ENCODE data around the gene TBC1D24.
"Not testable (repeated sequence)": the region's sequence is repeated elsewhere in the genome, so short reads cannot be mapped to it uniquely, and the experiment has no call there.

Gene TBC1D24

DNA sequence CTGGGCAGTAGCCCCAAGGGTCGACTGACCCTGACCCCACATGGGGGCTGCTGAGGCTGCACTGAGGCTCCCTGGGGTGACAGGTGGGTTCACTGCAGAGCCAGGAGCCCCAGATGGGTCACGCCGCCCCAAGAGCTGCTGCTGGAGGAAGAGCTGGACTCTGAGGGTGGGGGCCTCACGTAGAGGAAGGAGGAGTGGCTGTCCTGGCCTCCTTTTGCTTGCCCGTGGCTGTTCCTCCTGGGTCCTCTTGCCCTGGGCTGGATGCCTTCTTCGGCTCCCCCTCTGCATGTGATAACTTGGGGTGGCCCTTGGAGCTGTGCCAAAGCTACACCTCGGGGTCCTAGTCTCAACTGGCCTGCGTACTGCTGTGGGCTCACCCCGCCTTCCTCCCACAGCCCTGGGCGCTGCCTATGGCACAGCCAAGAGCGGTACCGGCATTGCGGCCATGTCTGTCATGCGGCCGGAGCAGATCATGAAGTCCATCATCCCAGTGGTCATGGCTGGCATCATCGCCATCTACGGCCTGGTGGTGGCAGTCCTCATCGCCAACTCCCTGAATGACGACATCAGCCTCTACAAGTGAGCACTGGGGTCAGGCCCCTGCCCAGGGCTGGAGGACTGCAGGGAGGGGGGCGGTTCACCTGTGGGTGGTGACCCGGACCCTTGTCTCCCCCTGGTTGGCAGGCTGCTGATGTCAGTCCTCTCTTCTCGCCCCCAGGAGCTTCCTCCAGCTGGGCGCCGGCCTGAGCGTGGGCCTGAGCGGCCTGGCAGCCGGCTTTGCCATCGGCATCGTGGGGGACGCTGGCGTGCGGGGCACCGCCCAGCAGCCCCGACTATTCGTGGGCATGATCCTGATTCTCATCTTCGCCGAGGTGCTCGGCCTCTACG is 44.1 kb downstream of the TBC1D24 start:
- DNase-seq = no peak

DNA sequence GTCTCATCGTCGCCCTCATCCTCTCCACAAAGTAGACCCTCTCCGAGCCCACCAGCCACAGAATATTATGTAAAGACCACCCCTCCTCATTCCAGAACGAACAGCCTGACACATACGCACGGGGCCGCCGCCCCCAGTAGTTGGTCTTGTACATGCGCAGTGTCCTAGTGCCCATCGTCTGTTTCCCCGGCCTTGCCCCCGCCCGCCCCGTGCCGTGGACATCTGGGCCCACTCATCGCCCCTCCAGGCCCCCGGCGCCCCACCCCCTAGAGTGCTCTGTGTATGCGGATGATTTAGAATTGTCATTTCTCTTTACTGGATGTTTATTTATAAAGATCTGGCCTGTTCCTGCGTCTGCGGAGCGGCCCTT is 44.8 kb downstream of the TBC1D24 start:
- DNase-seq = no peak

DNA sequence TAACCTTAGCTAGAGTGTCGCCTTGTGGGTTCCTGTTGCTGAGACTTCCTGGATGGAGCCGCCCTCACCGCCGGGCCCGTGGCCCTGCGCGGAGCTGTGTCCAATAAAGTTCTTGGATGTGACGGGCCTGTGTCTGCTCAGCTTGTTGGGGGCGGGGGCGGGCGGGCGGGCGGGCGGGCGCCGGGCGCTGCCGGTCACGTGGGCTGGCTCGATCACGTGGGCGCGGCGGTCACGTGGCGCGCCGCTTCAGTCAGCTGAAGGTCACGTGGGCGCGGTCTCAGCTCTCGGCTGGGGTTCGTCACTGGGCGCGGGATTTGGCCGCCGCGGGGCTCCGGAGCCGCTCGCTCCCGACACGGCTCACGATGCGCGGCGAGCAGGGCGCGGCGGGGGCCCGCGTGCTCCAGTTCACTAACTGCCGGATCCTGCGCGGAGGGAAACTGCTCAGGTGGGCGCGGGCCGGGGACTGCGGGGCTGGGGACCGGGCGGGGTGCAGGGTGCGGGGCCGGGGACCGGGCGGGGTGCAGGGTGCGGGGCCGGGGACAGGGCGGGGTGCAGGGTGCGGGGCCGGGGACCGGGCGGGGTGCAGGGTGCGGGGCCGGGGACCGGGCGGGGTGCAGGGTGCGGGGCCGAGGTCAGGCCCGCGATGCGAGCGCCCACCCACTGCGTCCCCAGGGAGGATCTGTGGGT is 45.3 kb downstream of the TBC1D24 start, which contains the start of gene AMDHD2:
AMDHD2 (plus strand) TSS at position 275 of the 687 bp plus-strand sequence; CDS start at position 363, 88 bp downstream.
- DNase-seq = peak; percentile 91

DNA sequence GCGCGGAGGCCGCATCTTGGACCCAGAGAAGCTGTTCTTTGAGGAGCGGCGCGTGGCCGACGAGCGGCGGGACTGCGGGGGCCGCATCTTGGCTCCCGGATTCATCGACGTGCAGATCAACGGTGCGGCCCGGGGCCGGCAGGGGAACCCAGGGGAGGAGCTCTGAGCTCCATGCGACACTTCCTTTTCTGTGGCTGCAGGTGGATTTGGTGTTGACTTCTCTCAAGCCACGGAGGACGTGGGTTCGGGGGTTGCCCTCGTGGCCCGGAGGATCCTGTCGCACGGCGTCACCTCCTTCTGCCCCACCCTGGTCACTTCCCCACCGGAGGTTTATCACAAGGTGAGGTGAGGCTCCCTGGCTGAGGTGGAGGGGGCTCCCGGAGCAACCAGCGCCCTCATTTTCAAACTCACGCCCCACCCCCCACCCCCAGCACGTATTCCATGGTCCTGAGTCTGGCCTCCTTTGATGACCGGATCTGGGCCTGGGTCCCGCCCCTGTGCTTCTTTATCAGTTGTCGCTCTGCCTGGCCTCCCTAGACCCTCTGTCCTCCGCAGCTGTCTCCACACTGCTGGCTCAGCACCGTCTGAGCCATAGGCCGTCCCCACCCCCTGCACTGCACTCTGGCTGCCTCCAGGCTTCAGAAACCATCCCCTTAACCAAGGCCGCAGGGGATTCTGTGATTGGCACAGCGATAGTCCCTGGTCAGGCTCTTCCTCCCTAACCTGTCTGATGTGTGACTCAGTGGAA is 46.0 kb downstream of the TBC1D24 start:
- DNase-seq = peak; percentile 88

DNA sequence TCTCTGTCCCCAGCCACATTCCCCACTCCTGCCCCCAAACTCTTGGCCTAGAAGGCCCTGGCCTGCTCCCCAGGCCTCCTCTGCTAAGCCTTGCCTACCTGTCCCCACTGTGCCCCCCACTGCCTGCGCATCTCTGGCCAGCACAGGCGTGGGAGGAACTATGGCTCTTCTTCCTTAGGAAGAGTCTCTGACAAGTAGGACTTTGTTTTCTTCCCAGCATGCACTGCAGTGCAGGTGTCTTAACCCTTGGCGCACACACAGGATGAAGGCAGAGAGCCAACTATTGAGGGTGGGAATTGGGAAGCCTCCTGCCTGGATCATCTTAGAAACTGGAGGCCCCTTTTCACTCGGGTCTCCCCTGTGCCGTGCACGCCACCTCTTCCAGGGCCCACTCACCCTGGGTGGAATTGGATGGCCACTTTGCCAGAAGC is 48.9 kb downstream of the TBC1D24 start:
- DNase-seq = no peak

DNA sequence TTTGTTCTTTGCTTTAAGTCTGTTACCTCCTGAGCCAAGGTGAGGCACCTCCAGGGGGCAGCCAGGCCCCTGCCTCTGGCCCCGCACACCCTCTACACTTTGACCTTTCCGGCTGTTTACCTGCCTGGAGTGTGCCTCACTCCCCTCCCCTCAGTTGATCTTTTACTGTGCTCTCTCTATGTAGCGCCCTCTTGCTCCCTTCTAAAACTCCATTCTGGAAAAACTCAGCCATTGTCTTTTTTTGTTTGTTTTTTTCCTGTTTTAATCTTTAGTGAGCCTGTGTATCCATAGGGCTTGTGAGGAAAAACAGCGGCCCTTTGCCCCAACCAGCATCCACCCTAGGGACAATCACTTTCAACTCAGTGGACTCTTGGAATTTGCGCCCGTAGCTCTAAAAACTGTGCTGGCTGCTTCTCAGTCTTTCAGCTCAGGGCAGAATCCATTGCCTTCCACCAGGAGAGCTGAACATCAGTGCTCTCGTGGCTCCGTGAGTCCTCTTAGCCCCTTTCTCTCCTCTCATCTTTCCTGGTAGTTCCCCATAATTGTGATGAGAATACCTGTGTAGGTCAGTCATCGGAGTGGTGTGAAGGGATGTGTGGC is 49.5 kb downstream of the TBC1D24 start:
- no peak for DNase-seq

DNA sequence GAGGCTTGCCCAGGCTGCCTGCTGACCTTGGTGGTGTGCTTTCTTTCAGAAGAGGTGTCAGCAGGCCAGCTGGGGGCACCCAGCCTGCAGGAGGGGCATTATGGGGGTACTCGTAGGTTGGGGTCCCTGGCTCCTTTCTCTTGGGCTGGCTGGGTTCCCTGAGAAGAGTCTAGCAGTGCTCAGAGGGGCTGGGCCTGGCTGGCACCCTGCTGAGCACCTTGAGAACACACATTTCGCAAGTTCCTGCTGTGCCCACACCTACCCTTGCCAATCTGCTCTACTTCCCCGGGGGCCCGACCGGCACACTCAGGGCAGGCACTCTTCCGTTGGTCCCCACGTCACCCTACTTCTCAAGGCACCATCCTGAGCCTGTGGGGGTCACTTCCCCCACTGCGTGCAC is 51.2 kb downstream of the TBC1D24 start:
- no peak for DNase-seq

DNA sequence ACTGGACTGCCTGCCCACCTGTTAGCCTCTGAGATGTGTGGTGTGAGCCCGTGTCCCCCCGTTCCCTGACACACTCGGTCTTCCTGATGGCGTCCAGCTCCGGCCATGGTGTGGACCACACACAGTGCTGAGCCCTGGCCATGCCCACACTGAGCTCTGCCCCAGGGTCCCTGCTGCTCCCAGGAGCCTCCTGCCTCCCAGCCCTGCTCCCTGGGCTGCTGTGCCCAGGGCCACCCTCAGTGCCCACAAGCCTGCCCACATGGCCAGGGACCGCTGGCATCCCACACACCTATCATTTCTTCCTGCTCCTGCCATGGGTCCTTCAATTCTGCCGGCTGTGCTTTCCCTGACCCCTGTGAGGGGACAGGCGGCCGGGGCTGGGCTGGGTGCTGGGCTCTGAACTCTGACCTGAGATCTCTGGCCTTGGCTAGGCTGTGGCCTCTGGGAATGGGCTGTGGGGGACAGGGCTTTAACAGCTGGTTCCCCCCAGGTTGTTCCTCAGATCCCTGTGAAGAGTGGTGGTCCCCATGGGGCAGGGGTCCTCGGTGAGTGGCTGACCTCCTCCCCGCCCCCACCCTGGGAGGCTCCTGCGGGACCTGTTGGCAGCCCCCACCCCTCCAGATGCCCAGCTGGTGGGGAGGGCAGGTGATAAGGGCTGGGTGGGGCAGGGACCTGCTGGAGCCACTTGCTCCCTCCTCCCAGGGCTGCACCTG is 52.3 kb downstream of the TBC1D24 start:
- no peak for DNase-seq

DNA sequence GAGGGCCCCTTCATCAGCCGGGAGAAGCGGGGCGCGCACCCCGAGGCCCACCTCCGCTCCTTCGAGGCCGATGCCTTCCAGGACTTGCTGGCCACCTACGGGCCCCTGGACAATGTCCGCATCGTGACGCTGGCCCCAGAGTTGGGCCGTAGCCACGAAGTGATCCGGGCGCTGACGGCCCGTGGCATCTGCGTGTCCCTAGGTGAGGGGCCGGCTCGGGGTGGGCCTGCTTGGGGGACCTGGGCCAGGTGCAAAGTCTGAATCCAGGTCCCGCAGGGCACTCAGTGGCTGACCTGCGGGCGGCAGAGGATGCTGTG is 52.8 kb downstream of the TBC1D24 start:
- DNase-seq = no peak

DNA sequence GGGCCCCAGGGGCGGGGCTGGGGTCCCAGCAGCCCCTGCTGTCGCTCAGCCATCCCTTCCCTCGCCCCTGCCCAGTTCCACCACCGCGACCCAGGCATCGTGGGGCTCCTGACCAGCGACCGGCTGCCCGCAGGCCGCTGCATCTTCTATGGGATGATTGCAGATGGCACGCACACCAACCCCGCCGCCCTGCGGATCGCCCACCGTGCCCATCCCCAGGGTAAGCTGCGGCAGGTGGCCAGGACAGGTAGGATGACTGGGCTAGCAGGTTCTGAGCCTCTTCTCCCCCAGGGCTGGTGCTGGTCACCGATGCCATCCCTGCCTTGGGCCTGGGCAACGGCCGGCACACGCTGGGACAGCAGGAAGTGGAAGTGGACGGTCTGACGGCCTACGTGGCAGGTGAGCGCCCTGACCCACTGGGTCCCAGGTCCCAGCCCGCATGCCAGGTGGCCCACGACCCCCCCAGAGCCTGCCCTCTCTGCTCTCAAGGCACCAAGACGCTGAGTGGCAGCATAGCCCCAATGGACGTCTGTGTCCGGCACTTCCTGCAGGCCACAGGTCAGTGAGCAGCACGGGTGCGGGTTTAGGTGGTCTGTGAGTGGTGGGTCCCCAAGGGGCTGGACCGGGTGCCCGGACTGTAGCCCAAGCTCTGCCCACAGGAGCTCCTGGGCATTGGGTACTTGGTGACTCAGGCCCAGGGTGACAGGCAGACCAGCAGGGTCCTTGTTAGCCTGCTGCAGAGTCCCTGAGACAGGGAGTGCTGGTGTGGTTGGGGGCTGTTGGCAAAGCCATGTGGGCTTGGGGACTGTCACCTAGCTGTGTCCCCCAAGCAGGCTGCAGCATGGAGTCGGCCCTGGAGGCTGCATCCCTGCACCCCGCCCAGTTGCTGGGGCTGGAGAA is 53.5 kb downstream of the TBC1D24 start:
- DNase-seq = no peak

DNA sequence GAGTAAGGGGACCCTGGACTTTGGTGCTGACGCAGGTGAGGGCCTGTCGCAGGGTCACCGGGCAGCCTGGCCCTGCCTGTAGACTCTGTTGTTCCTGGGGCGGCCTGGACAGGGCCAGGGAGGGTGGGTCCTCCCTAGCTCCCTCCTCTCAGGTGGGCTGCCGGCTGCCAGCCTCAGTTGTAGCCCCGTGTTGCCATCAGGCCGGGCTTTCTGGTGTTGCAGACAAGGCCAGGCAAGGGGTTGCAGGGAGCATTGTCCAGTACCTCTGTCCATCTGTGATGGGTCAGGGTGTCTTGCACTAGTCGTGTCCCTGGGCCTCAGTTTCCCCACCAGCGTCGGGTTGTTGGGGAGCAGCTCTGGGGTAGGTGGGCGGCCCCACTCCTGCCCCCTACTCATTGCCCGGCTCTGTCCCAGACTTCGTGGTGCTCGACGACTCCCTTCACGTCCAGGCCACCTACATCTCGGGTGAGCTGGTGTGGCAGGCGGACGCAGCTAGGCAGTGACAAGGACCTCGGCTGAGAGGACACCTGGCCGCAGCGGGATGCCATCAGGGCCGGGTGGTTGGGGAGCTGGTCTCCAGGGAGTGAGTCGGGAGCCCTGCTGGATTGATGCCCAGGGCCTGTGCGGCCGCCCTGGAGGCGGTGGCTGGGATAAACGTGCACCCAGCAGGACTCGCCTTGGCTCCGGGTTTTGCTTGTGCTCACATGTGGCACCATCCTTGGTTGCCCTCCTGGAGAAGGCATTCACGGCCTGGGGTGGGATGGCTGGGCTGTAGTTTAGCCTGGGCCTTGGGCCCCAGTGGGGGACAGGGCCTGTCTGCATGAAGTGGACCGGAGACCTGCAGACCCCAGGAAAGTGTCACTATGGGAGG is 54.4 kb downstream of the TBC1D24 start:
- no peak for DNase-seq

DNA sequence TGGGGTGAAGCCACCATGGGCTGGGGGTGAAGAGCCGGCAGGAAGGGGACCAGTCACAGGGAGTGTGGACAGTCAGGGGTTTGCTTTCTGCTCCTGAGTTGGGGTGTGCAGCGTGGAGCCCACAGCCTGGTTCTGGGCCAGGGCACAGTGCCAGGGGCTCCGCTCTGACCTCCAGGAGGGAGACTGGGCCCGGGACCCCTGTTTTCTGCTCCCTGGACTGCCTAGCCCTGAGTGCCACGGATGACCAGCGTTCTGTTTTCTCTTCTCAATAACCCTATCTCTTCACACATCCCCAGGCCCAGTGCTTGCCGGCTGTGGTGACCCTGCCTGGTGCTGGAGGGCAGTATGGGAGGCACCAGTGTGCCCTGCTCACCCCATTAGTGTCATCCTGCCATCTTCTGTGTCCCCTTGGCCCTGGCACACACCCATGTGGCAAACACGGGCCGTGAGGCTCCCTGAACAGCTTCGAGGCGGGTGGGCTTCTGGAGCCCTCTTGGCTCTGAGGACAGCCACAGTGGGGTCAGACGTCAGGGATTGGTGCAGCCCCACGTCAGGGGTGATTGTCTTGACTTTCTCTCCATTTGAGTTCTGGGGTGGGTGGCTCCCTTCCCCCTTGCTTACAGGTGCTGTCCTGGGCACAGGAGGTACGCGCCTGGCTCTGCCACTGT is 55.2 kb downstream of the TBC1D24 start:
- DNase-seq = no peak

DNA sequence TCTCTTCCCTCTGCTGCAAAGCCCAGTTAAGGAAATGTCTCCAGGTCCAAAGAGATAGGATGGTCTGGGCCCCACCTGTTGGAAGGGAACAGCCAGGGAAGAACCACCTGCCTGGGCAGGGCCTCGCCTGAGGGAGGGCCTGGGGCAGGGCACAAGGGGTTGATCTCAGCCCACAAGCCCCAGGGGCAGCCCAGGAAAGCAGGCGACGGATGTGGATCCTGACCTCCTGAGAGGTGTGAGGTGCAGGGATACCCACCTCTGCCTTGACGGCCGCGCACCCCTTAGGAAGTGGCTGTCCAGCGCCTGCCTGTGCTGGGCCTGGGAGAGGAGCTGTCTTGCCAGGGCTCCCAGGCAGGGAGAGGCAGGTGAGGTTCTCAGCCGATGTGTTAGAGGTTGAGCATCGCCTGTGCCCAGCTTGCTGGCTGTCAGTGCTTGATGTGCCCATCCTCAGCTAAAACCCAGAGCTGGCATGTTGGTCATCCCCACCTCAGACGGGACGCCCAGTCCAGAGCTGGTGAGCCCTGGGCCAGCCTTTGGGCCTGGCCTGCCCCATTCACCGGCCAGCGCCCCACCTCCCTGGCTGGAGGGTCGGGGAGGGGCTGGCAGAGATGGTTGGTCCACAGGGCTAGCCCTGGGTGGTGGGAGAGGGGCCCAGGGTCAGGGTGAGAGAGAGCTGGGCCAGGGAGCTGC is 55.8 kb downstream of the TBC1D24 start:
- DNase-seq = no peak

DNA sequence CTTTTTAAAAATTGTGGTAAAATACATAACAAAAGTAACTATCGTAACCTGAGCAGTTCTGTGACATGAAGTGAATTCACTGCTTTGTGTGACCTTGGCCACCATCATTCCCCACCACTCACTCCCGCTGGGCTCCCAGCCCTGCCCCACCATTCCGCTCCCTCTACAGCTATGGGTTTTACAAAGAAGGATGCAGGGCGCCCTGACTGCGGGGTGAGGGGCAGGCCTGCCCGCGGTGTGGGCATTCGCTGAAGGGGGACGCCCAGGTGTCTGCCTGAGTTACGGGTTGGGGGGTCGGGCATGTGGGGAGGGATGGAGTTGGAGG is 56.4 kb downstream of the TBC1D24 start, which contains the start of gene CEMP1:
CEMP1 (minus strand) TSS at position 38 of the 325 bp plus-strand sequence. CDS start 335 bp downstream, outside the sequence.
- no peak for DNase-seq

DNA sequence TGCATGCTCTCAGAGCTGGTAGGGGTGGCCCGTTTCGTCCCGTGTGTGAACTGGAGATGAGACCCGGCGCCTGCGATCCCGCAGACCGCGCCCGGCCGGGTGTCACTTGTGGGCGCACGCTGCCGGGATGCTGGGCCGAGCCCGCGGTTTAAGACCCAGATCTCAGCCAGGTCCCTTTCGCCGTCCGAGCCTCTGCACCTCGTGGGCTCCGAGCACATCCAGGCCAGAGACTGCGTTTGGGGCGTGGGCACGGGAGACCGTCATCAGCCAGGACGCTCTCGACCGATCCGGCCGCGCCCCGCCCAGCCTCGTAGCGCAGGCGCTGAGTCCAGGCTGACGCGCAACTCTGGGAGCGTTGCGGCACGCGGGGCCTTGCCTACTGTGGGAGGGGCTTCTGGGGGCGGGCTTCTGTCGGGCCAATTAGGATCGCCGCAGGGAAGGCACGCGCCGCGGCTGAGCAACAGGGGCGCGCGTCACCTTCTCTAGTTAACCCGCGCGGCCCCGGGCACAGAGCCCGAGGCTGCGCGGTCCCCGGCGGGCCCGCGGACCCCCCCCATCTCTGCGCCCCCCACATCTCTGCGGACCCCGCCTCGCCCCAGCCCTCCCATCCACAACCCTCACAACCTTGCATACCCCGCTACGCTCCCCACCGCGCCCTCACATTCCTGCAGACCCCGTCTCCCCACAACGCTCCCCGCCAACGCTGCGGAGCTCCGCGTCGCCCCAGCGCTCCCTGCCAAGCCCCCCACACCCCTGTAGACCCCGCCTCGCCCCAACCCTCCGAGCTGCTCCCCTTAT is 57.0 kb downstream of the TBC1D24 start:
- DNase-seq = peak; percentile 97

DNA sequence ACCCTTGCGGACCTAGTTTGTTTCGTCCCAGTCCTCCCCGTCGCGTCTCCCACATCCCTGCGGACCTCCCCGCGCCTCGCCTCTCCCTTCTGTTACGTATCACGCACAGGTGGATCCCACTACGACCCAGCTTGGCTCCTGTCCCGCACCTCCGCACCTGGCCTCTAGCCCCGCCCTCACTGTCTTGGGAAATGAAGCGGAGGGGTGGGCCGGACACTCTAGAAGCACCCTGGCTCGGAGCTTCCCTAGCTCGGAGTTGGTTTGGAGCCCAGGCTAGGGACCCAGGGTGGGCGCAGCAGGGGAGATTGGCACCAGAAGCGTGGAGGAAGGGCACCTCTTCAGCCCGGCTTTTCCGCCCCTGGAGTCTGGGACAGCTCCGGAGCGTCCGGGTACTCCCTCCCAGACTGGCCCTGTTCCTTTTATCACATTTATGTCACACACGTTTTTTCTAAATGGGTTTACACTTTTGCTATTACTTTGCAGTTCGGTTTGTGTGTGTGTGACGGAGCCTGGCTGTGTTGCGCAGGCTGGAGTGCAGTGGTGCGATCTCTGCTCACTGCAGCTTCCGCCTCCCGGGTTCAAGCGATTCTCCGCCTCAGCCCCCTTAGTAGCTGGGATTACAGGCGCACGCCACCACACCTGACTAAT is 57.7 kb downstream of the TBC1D24 start:
- DNase-seq = peak; percentile 81

DNA sequence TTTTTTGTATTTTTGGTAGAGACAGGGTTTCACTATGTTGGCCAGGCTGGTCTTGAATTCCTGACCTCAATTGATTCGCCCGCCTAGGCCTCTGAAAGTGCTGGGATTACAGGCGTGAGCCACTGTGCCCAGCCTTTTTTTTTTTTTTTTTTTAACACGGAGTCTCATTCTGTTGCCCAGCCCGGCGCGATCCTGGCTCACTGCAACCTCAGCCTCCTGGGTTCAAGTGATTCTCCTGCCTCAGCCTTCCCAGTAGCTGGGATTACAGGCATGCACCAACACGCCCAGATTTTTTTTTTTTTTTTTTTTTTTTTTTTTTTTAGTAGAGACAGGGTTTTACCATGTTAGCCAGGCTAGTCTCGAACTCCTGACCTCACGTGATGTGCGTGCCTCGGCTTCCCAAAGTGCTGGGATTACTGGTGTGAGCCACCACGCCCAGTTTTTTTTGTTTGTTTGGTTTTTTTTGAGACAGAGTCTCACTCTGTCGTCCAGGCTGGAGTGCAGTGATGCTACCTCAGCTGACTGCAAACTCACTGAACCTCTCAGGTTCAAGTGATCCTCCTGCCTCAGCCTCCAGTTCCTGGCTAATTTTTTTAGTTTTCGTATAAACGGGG is 58.3 kb downstream of the TBC1D24 start:
- DNase-seq = not testable (repeated sequence)
